Activated CD4-positive, alpha-beta T cell treated with anti-CD3 and anti-CD28 coated beads for 36 hours (primary cell): ENCODE data around the gene FHIP1B. TPM values are rescaled to one million over a fixed set of nuclear protein-coding genes. Genes with fewer than 3 reads are reported as not detected.
A peak's percentile ranks its signal among the peaks of the same experiment; 100 is the strongest.
"Not testable (repeated sequence)": the region's sequence is repeated elsewhere in the genome, so short reads cannot be mapped to it uniquely, and the experiment has no call there.

Experiments used
- ATAC-seq: fragments of 200-7000 bp; cut with Tn5 transposase; one replicate; pipeline ENCODE4 v1.10.0; 2021; ENCODE audit warnings: mild to moderate bottlenecking, moderate library complexity
- CTCF ChIA-PET: fragments of 350-600 bp; sonication (Branson Sonifier 250); formaldehyde crosslinking; loops from one replicate; lab custom pipeline; 2021; ENCODE audit warnings: antibody characterized with exemption; lab: Charles Lee
- POLR2A ChIA-PET: fragments of 350-600 bp; sonication (Branson Sonifier 250); formaldehyde crosslinking; loops from one replicate; lab custom pipeline; 2021; ENCODE audit warnings: antibody characterized with exemption, inconsistent platforms; lab: Charles Lee
- DNase-seq: peaks from one replicate; pipeline ENCODE4 v3.0.0-alpha.2; 2020
- H3K27ac Mint-ChIP-seq: one replicate; pipeline ENCODE4 v1.8.0; 2021; ENCODE audit warnings: mixed read lengths
- H3K27me3 Mint-ChIP-seq: one replicate; pipeline ENCODE4 v1.8.0; 2021; ENCODE audit warnings: mixed read lengths
- H3K36me3 Mint-ChIP-seq: one replicate; pipeline ENCODE4 v1.8.0; 2021; ENCODE audit warnings: low read depth, mixed read lengths
- H3K4me1 Mint-ChIP-seq: one replicate; pipeline ENCODE4 v1.8.0; 2021; ENCODE audit warnings: mixed read lengths
- H3K4me3 Mint-ChIP-seq: one replicate; pipeline ENCODE4 v1.8.0; 2021; ENCODE audit warnings: mild to moderate bottlenecking, moderate library complexity, mixed read lengths
- H3K9me3 Mint-ChIP-seq: one replicate; pipeline ENCODE4 v1.8.0; 2021; ENCODE audit warnings: low read depth, mixed read lengths
- intact Hi-C, 2 experiments: fragments of 100-400 bp; cut with DNase I in 1 of 2; cut with micrococcal nuclease in 1 of 2; formaldehyde crosslinking; loops; one replicate each; pipeline versions ENCODE4 v1.14.2 to v1.15.1; 2022 to 2024; cut with DNase I, micrococcal nuclease
- total RNA-seq, 2 experiments: library from RNA; stranded (reverse); gene quantifications; one replicate each; pipeline ENCODE4 v1.2.3, GENCODE V29; 2021

Gene FHIP1B
- total RNA-seq, result 10 to 100 TPM; 17.0 to 17.1 TPM

- Mint-ChIP-seq H3K9me3 (no peaks in the 10 kb centered on the region), H3K27me3 (no peaks in the 10 kb centered on the region), H3K36me3 (no peaks in the 10 kb centered on the region), H3K4me3 (peak within 1 kb of the TSS; percentile 95), H3K4me1 (peaks cover 39% of the 10 kb centered on the region), H3K27ac (peak within 1 kb of the TSS; percentile 93)
- ChIA-PET POLR2A (interaction anchor here (1.0 to 1.3 kb wide), 2 partner anchors 168 to 247 kb away, joined by 3 read pairs; partner anchors contain the start of gene TIMM10B), CTCF (interaction anchor here (0.6 to 1.6 kb wide), 7 partner anchors 16 to 247 kb away, joined by 3 to 4 read pairs (median 4); partner anchors contain the start of gene TIMM10B)
- ATAC-seq (peak; percentile 95), DNase-seq (peak; percentile 100)
- intact Hi-C loops, result loop anchor here (1.0 to 10.0 kb wide), 16 partner anchors 86 to 1752 kb away; partner anchors contain the start of genes APBB1 (in 2 of the 2), ARFIP2 (in 2 of the 2), SMPD1 (in 2 of the 2) and TIMM10B (in 2 of the 2)
These were observed at the start of gene FHIP1B for GRCh38 chr11:6234387-6235107. TSS of gene FHIP1B (minus strand) at chr11:6234636. CDS start at chr11:6224516, 10,120 bp downstream.

DNA sequence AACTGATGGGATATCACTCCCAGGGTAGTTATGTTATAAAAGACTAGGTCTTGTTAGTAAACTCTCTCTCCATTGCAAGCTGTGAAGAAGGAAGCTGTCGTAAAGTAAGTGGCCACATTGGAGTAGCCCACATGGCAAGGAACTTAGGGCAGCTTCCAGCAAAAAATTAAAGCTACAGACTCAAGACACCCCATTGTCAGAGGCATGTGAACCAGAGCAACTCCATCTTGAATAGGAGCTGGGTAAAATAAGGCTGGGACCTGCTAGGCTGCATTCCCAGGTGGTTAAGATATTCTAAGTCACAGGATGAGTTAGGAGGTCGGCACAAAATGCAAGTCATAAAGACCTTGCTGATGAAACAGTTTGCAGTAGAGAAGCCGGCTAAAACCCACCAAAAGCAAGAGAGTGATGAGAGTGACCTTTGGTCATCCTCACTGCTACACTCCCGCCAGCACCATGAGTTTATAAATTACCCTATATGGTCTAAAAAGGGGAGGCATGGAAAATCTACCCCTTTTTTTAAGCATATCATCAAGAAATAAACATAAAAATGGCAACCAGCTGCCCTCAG lies 49.1 kb upstream of the FHIP1B start:
- ChIA-PET POLR2A (no interaction called here), CTCF (interaction anchor here (0.6 to 1.6 kb wide), 5 partner anchors 31 to 1658 kb away, joined by 3 to 5 read pairs (median 3); no protein-coding TSS in a partner anchor)
- H3K27me3 Mint-ChIP-seq, result peaks cover 36% of the 10 kb centered on the region
- H3K4me3 Mint-ChIP-seq, result no peak overlapping the region
- H3K27ac Mint-ChIP-seq, result no peak overlapping the region
- no peak for DNase-seq
- no peaks in the 10 kb centered on the region for H3K36me3 Mint-ChIP-seq
- no peaks in the 10 kb centered on the region for H3K9me3 Mint-ChIP-seq
- intact Hi-C loops, result no loop called here
- no peaks in the 10 kb centered on the region for H3K4me1 Mint-ChIP-seq
- no peak for ATAC-seq

GRCh38 chr11:6280809-6281208 lies 46.4 kb upstream of the FHIP1B start:
- peaks cover 46% of the 10 kb centered on the region for H3K27me3 Mint-ChIP-seq
- H3K4me1 Mint-ChIP-seq, intact Hi-C loops, H3K4me3 Mint-ChIP-seq, H3K36me3 Mint-ChIP-seq, H3K9me3 Mint-ChIP-seq, POLR2A ChIA-PET, H3K27ac Mint-ChIP-seq, DNase-seq, ATAC-seq: not testable (repeated sequence)
- CTCF ChIA-PET, result interaction anchor here (0.7 to 1.1 kb wide), 2 partner anchors 9 to 30 kb away, joined by 3 read pairs; no protein-coding TSS in a partner anchor

DNA sequence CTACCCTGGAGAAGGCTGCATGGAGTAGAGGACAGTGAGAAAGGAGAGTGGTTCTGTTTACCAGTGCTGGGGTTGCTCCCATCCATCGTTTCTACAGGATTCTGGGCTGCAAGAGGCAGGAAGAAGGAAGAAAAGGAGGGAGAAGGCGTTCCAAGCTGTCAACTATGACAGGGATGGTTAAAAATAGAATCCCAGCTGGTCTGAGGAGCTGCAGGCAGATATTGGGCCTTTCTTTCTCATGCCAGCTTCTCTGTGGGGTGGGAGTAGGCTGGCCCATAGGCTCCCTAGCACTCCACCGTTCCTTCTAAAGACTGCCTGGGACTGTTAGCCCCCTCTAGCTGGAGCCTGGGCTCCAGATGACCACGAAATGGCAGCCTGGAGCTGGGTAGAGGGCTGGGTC lies 38.8 kb upstream of the FHIP1B start:
- H3K36me3 Mint-ChIP-seq, result no peaks in the 10 kb centered on the region
- no peak overlapping the region for H3K4me3 Mint-ChIP-seq
- H3K4me1 Mint-ChIP-seq, result no peaks in the 10 kb centered on the region
- ChIA-PET CTCF (interaction anchor here (1.8 kb wide), 1 partner anchor 22 kb away, joined by 7 read pairs; no protein-coding TSS in a partner anchor), POLR2A (no interaction called here)
- no peak for ATAC-seq
- H3K27ac Mint-ChIP-seq, result no peak overlapping the region
- H3K9me3 Mint-ChIP-seq, result no peaks in the 10 kb centered on the region
- H3K27me3 Mint-ChIP-seq, result peaks cover 61% of the 10 kb centered on the region
- intact Hi-C loops, result no loop called here
- DNase-seq, result no peak

- Mint-ChIP-seq H3K4me1 (no peaks in the 10 kb centered on the region), H3K27ac (no peak overlapping the region), H3K36me3 (no peaks in the 10 kb centered on the region), H3K27me3 (peaks cover 49% of the 10 kb centered on the region), H3K4me3 (no peak overlapping the region), H3K9me3 (no peaks in the 10 kb centered on the region)
- intact Hi-C loops, result no loop called here
- DNase-seq (no peak), ATAC-seq (no peak)
- ChIA-PET POLR2A (no interaction called here), CTCF (interaction anchor here (0.7 kb wide), 1 partner anchor 53 kb away, joined by 3 read pairs; no protein-coding TSS in a partner anchor)
These were observed 37.2 kb upstream of the FHIP1B start for GRCh38 chr11:6271598-6271997.

DNA sequence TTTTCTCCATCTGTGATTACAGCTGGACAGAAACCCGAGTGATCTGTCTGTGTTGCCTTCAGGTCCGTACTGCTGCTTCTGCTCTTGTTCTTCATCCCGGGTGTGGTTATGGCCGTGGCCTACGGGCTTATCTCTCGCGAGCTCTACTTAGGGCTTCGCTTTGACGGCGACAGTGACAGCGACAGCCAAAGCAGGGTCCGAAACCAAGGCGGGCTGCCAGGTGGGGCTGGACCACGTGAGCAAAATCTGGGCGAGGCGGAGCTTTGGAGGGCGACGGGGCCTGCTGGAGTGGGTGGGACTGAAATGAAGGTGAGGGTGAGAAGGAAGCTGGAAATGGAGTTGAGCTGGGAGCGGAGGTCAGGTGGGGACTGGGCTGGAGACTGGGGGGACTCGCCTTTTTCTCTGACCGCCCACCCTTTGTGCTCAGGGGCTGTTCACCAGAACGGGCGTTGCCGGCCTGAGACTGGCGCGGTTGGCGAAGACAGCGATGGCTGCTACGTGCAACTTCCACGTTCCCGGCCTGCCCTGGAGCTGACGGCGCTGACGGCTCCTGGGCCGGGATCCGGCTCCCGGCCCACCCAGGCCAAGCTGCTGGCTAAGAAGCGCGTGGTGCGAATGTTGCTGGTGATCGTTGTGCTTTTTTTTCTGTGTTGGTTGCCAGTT lies 36.3 kb upstream of the FHIP1B start:
- Mint-ChIP-seq H3K4me3 (no peak overlapping the region), H3K4me1 (no peaks in the 10 kb centered on the region)
- CTCF ChIA-PET, result interaction anchor here (0.6 to 1.1 kb wide), 7 partner anchors 10 to 247 kb away, joined by 3 to 4 read pairs (median 3); no protein-coding TSS in a partner anchor

DNA sequence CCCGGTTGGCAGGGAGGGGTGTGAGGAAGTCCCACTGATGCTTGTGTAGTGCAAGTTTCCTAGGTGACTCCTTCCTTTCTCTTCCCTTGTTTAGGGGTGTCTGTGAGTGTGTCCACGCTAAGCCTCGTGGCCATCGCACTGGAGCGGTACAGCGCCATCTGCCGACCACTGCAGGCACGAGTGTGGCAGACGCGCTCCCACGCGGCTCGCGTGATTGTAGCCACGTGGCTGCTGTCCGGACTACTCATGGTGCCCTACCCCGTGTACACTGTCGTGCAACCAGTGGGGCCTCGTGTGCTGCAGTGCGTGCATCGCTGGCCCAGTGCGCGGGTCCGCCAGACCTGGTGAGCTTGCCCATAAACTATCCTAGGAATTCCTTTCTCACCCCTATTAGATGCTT lies 35.6 kb upstream of the FHIP1B start:
- POLR2A ChIA-PET, result no interaction called here

More for the DNA sequence above, 36.3 kb upstream of the FHIP1B start:
- no peaks in the 10 kb centered on the region for H3K36me3 Mint-ChIP-seq
- POLR2A ChIA-PET, result no interaction called here
- H3K27ac Mint-ChIP-seq, result no peak overlapping the region
- intact Hi-C loops, result no loop called here
- no peak for DNase-seq
- no peak for ATAC-seq
- peaks cover 45% of the 10 kb centered on the region for H3K27me3 Mint-ChIP-seq
- H3K9me3 Mint-ChIP-seq, result no peaks in the 10 kb centered on the region

DNA sequence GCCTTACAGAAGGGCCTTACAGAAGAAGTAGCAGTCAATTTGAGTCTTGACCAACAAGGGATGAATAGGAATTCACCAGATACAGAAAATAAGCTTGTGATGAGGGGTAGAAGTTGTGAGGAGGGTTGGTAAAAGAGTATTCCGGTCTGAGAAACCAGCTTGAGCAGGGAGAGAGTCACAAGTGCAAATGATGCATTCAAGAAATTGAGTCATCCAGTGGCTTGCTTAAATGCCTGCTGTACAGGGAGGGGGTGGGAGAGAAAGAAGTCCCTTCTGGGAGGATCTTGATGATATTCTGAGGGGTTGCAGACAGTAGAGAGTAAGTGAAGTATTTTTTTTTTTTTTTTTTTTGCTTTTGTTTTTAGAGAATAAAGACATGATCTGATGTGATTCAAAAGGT lies 34.4 kb upstream of the FHIP1B start:
- Mint-ChIP-seq H3K4me1 (no peaks in the 10 kb centered on the region), H3K4me3 (no peak overlapping the region), H3K27me3 (peaks cover 36% of the 10 kb centered on the region), H3K9me3 (no peaks in the 10 kb centered on the region), H3K27ac (no peak overlapping the region), H3K36me3 (no peaks in the 10 kb centered on the region)
- ChIA-PET POLR2A (no interaction called here), CTCF (interaction anchor here (1.2 to 1.3 kb wide), 2 partner anchors 31 to 94 kb away, joined by 3 to 5 read pairs; no protein-coding TSS in a partner anchor)
- intact Hi-C loops, result no loop called here
- DNase-seq (no peak), ATAC-seq (no peak)

More for the DNA sequence above, 35.6 kb upstream of the FHIP1B start:
- Mint-ChIP-seq H3K4me1 (no peaks in the 10 kb centered on the region), H3K36me3 (no peaks in the 10 kb centered on the region), H3K4me3 (no peak overlapping the region), H3K27me3 (peaks cover 40% of the 10 kb centered on the region), H3K27ac (no peak overlapping the region), H3K9me3 (no peaks in the 10 kb centered on the region)
- intact Hi-C loops, result no loop called here
- ATAC-seq (no peak), DNase-seq (peak; percentile 54)
- CTCF ChIA-PET, result interaction anchor here (0.6 to 1.1 kb wide), 4 partner anchors 10 to 740 kb away, joined by 3 to 4 read pairs (median 3); no protein-coding TSS in a partner anchor

- no peak for ATAC-seq
- intact Hi-C loops, result no loop called here
- H3K36me3 Mint-ChIP-seq, result no peaks in the 10 kb centered on the region
- H3K27me3 Mint-ChIP-seq, result peaks cover 18% of the 10 kb centered on the region
- H3K27ac Mint-ChIP-seq, result no peak overlapping the region
- H3K4me3 Mint-ChIP-seq, result no peak overlapping the region
- H3K9me3 Mint-ChIP-seq, result no peaks in the 10 kb centered on the region
- H3K4me1 Mint-ChIP-seq, result no peaks in the 10 kb centered on the region
- no peak for DNase-seq
- POLR2A ChIA-PET, result no interaction called here
- CTCF ChIA-PET, result interaction anchor here (1.0 kb wide), 1 partner anchor 12 kb away, joined by 3 read pairs; no protein-coding TSS in a partner anchor
These were observed 29.2 kb upstream of the FHIP1B start for GRCh38 chr11:6263662-6264061.

GRCh38 chr11:6260207-6260726 lies 25.8 kb upstream of the FHIP1B start:
- POLR2A ChIA-PET, result no interaction called here
- ATAC-seq (no peak), DNase-seq (no peak)
- H3K36me3 Mint-ChIP-seq, result no peaks in the 10 kb centered on the region
- H3K9me3 Mint-ChIP-seq, result no peaks in the 10 kb centered on the region
- no peak overlapping the region for H3K27ac Mint-ChIP-seq
- no peak overlapping the region for H3K4me3 Mint-ChIP-seq
- intact Hi-C loops, result no loop called here
- H3K27me3 Mint-ChIP-seq, result peaks cover 21% of the 10 kb centered on the region
- no peaks in the 10 kb centered on the region for H3K4me1 Mint-ChIP-seq
- CTCF ChIA-PET, result interaction anchor here (0.6 to 2.7 kb wide), 10 partner anchors 9 to 423 kb away, joined by 3 to 23 read pairs (median 3); no protein-coding TSS in a partner anchor
